Immature natural killer cell (primary cell): ENCODE results near the gene BIRC2. TPM values are rescaled to one million over a fixed set of nuclear protein-coding genes. Genes with fewer than 3 reads are reported as not detected.

Source experiments
- DNase-seq, 3 donors: peaks; one replicate each; pipeline ENCODE4 v3.0.0; 2022; ENCODE audit warnings: mixed read lengths in 1 of 3
- H3K27ac Mint-ChIP-seq, 6 donors: one replicate each; pipeline ENCODE4 v1.8.0; 2020; ENCODE audit warnings: mixed read lengths in 6 of 6, mild to moderate bottlenecking in 5 of 6, inconsistent platforms in 4 of 6, moderate library complexity in 3 of 6
- H3K27me3 Mint-ChIP-seq, 3 donors: one replicate each; pipeline ENCODE4 v1.8.0; 2020 to 2021; ENCODE audit warnings: low read depth in 3 of 3, mild to moderate bottlenecking in 3 of 3, mixed read lengths in 3 of 3, moderate library complexity in 3 of 3, inconsistent platforms in 1 of 3
- H3K36me3 Mint-ChIP-seq, 3 donors: one replicate each; pipeline ENCODE4 v1.8.0; 2020; ENCODE audit warnings: mixed read lengths in 3 of 3, inconsistent platforms in 2 of 3, mild to moderate bottlenecking in 2 of 3
- H3K4me1 Mint-ChIP-seq, 2 donors: one replicate each; pipeline ENCODE4 v1.8.0; 2020; ENCODE audit warnings: inconsistent platforms in 2 of 2, mild to moderate bottlenecking in 2 of 2, mixed read lengths in 2 of 2, moderate library complexity in 1 of 2
- H3K4me3 Mint-ChIP-seq, 5 donors: one replicate each; pipeline ENCODE4 v1.8.0; 2020; ENCODE audit warnings: mild to moderate bottlenecking in 5 of 5, mixed read lengths in 5 of 5, inconsistent platforms in 3 of 5, moderate library complexity in 3 of 5
- H3K9me3 Mint-ChIP-seq, 6 donors: one replicate each; pipeline ENCODE4 v1.8.0; 2020; ENCODE audit warnings: mild to moderate bottlenecking in 6 of 6, mixed read lengths in 6 of 6, inconsistent platforms in 4 of 6, moderate library complexity in 3 of 6
- polyA plus RNA-seq, 3 donors: library from polyadenylated mRNA; unstranded; fragments of 300-500 nt; fragmentation: Illumina TruSeq; gene quantifications; one replicate each; pipeline ENCODE4 v1.2.3, GENCODE V29; 2021

The BIRC2 gene
- polyA plus RNA-seq, 3 donors from 2014 or later, result 30.8 to 44.5 (median 35.4) TPM

DNA sequence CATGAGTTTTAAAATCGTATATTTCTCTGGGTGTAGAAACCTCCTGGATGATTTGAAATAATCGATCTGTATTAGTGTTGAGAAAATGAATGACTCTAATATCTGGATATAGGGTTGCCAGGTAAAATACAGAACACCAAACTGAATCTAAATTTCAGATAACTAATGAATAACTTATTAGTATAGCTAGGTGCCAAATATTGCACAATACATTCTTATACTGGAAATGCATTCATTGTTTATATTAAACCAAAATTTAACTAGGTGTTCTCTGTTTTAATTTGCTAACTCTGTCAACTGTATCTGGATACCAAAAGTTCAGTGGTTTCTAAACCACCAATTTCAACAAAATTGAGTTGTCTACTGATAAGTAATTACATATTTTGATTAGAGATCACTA, 32.2 kb upstream of the BIRC2 start:
- Mint-ChIP-seq H3K4me3 (no peak overlapping the region), H3K27me3 (peaks cover 7 to 18% (median 15%) of the 10 kb centered on the region in 3 donors), H3K9me3 (no peaks in the 10 kb centered on the region), H3K27ac (peak overlapping the region; percentile 69 to 95 (median 84)), H3K4me1 (peaks cover 53 to 68% of the 10 kb centered on the region in 2 donors), H3K36me3 (no peaks in the 10 kb centered on the region)
- no peak for DNase-seq

DNA sequence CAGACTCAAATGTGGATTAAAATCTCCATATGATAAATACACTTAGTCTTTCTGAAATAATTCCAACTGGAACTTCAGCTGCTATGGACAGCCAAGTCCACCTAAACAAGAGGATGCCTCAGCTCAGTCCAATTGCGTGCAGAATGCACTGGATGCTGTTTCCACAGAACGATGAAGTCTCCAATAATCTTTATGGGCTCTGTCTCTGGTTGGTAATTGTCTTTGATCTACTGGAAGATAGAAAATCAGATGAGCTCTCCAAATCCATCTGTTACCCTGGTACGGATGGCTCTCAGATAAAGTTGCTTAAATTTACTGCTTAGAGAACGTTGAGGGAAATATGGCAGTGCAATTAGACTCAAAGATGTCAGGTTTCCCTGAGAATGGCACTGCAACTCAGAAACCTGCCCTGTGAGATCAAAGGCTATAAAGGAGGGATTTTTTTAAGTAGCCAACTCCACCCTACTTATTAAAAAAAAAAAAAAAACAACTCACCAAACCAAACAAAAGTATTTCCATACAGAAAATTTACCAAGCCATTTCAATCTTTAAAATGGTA, 30.6 kb upstream of the BIRC2 start:
- Mint-ChIP-seq H3K27ac (peak overlapping the region; percentile 93 to 99 (median 98)), H3K4me1 (peaks cover 64 to 81% of the 10 kb centered on the region in 2 donors), H3K36me3 (no peaks in the 10 kb centered on the region), H3K4me3 (peak overlapping the region; percentile 87 to 97 (median 94)), H3K9me3 (no peaks in the 10 kb centered on the region), H3K27me3 (peaks cover 7 to 18% (median 15%) of the 10 kb centered on the region in 3 donors)
- no peak for DNase-seq

DNA sequence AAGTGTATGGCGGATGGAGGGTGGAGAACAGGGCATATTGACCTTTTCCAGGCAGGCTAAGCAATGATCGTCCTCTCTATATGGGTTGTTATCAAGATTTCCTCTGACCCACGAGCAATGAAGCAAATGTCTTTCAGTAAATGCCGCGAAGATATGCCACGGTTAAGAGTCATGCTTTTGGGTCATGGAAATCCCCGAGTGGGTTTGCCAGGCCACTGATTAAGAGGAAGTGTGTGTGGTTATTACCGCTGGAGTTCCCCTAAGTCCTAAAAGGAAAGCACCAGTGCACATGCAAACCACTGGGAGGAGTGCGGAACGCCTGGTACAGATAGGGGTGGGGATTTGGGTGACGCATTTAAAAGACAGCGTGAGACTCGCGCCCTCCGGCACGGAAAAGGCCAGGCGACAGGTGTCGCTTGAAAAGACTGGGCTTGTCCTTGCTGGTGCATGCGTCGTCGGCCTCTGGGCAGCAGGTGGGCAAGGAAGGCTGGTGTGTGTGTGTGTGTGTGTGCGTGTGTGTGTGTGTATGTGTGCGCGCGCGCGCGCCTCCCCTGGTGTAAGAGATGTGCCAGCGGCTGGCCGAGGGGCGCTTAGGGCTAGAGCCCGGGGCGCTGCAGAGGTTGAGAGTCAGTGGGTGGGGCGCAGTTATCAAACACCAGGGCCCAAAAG, 29.8 kb upstream of the BIRC2 start, which contains the start of gene BIRC3:
Gene BIRC3 (plus strand): TSS at position 386 of the 669 bp plus-strand sequence. CDS start 7,026 bp downstream, outside the sequence.
- Mint-ChIP-seq H3K27ac (peak within 1 kb of the TSS; percentile 93 to 99 (median 98)), H3K4me3 (peak within 1 kb of the TSS; percentile 87 to 97 (median 94)), H3K27me3 (peaks cover 7 to 19% (median 15%) of the 10 kb centered on the region in 3 donors), H3K9me3 (no peaks in the 10 kb centered on the region), H3K36me3 (no peaks in the 10 kb centered on the region), H3K4me1 (peaks cover 70 to 86% of the 10 kb centered on the region in 2 donors)
- peak; percentile 94 to 95 (median 95) for DNase-seq

DNA sequence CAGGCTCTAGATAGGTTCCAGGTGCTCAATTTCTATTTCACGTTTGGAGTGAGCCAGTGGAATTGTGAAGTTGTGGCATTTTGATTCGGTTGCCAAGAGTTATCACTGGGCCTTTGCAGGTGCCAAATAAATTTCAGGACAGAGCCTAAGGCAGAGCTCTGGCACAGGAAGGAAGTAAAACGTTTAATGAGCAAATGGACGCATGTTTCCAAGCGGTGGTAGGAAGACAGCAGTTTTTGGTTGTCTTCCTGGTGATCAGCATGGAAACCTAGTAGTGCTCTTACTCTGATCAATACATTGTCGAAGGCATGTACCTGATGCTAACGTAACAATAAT, 29.3 kb upstream of the BIRC2 start:
- Mint-ChIP-seq H3K4me3 (peak overlapping the region; percentile 87 to 97 (median 94)), H3K36me3 (no peaks in the 10 kb centered on the region)

DNA sequence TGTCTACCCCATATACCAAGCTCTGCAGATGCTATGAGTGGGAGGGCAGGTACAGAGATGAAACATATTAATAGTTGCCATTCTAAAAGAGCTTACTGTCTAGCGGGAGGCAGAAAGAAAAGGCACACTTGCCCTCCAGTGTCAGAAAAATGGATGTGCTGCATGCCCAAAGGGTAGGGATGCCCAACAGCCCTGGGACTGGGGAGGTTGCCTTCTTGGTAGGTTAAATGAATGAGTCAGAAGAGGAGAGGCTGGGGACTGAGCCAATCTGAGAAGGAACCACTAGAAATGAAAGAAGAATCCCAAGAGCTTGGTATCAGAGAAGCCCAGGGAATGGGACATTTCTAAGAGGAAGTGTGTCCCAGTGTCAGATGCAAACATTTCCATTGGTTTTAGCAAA, 28.5 kb upstream of the BIRC2 start:
- peak in 2 of 3 donors; percentile 15 to 35 for DNase-seq
- Mint-ChIP-seq H3K9me3 (no peaks in the 10 kb centered on the region), H3K27ac (peak overlapping the region; percentile 92 to 99 (median 96)), H3K4me3 (peak overlapping the region; percentile 70 to 97 (median 87)), H3K4me1 (peaks cover 68 to 84% of the 10 kb centered on the region in 2 donors), H3K36me3 (no peaks in the 10 kb centered on the region), H3K27me3 (peaks cover 7 to 25% (median 21%) of the 10 kb centered on the region in 3 donors)

More for the DNA sequence above, 29.3 kb upstream of the BIRC2 start:
- DNase-seq, result no peak
- H3K9me3 Mint-ChIP-seq, result no peaks in the 10 kb centered on the region
- peaks cover 72 to 86% of the 10 kb centered on the region in 2 donors for H3K4me1 Mint-ChIP-seq
- peaks cover 7 to 22% (median 19%) of the 10 kb centered on the region in 3 donors for H3K27me3 Mint-ChIP-seq
- peak overlapping the region; percentile 93 to 99 (median 98) for H3K27ac Mint-ChIP-seq

DNA sequence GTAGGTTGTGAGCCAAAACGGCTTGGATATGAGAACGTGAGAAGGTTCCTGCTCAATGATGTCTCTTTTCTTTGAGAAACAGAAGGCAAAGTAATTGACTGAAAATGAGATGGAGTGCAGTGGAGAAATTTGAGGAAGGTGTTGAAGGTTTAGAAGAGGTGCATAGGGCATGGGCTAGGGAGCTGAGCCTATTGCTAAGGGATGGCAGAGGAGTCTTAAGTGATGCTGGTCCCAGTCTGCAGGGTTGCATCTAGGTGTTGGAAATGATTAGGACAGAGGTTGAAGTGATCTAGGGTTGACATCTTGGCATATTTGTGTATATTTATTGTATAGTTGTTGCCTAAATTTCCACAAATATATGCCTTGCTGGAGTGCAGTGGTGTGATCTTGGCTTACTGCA, 27.5 kb upstream of the BIRC2 start:
- H3K4me3 Mint-ChIP-seq, result peak overlapping the region; percentile 50 to 97 (median 70)
- DNase-seq, result no peak
- H3K36me3 Mint-ChIP-seq, result no peaks in the 10 kb centered on the region
- peak overlapping the region; percentile 72 to 95 (median 86) for H3K27ac Mint-ChIP-seq
- peaks cover 7 to 25% (median 21%) of the 10 kb centered on the region in 3 donors for H3K27me3 Mint-ChIP-seq
- H3K9me3 Mint-ChIP-seq, result no peaks in the 10 kb centered on the region
- peaks cover 65 to 78% of the 10 kb centered on the region in 2 donors for H3K4me1 Mint-ChIP-seq

DNA sequence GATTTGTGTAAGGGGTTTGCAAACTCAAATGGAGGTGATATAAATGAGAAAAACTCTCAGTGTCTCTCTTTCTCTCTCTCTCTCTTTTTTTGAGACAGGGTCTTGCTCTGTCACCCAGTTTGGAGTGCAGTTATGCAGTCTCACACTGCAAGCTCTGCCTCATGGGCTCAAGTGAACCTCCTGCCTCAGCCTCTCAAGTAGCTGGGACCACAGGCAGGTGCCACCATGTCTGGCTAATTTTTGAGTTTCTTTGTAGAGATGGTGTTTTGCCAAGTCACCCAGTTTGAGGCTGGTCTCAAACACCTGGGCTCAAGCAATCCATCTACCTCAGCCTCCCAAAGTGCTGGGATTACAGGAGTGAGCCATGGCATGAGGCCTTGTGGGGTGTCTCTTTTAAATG, 26.8 kb upstream of the BIRC2 start:
- H3K27ac Mint-ChIP-seq, result peak overlapping the region; percentile 72 to 95 (median 86)

DNA sequence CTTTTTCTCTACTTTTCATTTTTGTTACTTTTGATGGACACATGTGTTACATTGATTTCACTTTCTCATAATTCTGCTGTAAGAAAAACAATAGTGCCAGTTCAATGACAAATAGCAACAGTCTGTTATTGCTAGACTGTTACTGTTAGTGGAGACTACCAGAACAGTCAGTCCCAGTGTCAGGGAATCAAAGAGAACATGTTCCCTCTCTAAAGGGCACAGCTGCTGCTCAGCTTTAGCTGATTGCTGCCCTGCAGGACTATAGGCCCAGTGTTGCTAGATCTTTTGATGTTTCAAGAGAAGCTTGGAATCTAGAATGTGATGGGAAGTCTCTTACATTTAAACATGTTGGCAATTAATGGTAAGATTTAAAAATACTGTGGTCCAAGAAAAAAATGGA, 26.3 kb upstream of the BIRC2 start:
- Mint-ChIP-seq H3K27ac (peak overlapping the region; percentile 72 to 95 (median 86)), H3K4me3 (peak overlapping the region; percentile 8 to 96 (median 36)), H3K27me3 (peaks cover 7 to 25% (median 21%) of the 10 kb centered on the region in 3 donors), H3K9me3 (no peaks in the 10 kb centered on the region), H3K4me1 (peaks cover 65 to 71% of the 10 kb centered on the region in 2 donors), H3K36me3 (no peaks in the 10 kb centered on the region)
- no peak for DNase-seq

More for the DNA sequence above, 26.8 kb upstream of the BIRC2 start:
- H3K4me3 Mint-ChIP-seq, result peak overlapping the region; percentile 3 to 97 (median 68)
- H3K4me1 Mint-ChIP-seq, result peaks cover 65 to 74% of the 10 kb centered on the region in 2 donors
- peaks cover 7 to 25% (median 21%) of the 10 kb centered on the region in 3 donors for H3K27me3 Mint-ChIP-seq
- no peaks in the 10 kb centered on the region for H3K36me3 Mint-ChIP-seq
- no peak for DNase-seq
- H3K9me3 Mint-ChIP-seq, result no peaks in the 10 kb centered on the region

DNA sequence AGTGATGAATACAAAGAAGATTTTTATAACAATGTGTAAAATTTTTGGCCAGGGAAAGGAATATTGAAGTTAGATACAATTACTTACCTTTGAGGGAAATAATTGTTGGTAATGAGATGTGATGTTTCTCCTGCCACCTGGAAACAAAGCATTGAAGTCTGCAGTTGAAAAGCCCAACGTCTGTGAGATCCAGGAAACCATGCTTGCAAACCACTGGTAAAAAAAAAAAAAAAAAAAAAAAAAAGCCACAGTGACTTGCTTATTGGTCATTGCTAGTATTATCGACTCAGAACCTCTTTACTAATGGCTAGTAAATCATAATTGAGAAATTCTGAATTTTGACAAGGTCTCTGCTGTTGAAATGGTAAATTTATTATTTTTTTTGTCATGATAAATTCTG, 24.5 kb upstream of the BIRC2 start:
- Mint-ChIP-seq H3K4me1 (peaks cover 47 to 52% of the 10 kb centered on the region in 2 donors), H3K4me3 (peak overlapping the region; percentile 26 to 69 (median 67)), H3K9me3 (no peaks in the 10 kb centered on the region), H3K36me3 (peaks cover 0 to under 1% (median under 1%) of the 10 kb centered on the region in 3 donors), H3K27ac (peak overlapping the region; percentile 83 to 95 (median 88)), H3K27me3 (peaks cover 2 to 14% (median 12%) of the 10 kb centered on the region in 3 donors)
- peak; percentile 30 to 35 (median 34) for DNase-seq

DNA sequence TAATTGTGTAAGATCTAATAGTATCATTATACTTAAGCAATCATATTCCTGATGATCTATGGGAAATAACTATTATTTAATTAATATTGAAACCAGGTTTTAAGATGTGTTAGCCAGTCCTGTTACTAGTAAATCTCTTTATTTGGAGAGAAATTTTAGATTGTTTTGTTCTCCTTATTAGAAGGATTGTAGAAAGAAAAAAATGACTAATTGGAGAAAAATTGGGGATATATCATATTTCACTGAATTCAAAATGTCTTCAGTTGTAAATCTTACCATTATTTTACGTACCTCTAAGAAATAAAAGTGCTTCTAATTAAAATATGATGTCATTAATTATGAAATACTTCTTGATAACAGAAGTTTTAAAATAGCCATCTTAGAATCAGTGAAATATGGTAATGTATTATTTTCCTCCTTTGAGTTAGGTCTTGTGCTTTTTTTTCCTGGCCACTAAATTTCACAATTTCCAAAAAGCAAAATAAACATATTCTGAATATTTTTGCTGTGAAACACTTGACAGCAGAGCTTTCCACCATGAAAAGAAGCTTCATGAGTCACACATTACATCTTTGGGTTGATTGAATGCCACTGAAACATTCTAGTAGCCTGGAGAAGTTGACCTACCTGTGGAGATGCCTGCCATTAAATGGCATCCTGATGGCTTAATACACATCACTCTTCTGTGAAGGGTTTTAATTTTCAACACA, 23.3 kb upstream of the BIRC2 start:
- H3K27ac Mint-ChIP-seq, result peak overlapping the region in 1 of 6 donors; percentile 36
- peaks cover 0 to 9% (median 8%) of the 10 kb centered on the region in 3 donors for H3K27me3 Mint-ChIP-seq
- peaks cover 38 to 41% of the 10 kb centered on the region in 2 donors for H3K4me1 Mint-ChIP-seq
- no peaks in the 10 kb centered on the region for H3K9me3 Mint-ChIP-seq
- DNase-seq, result no peak
- H3K4me3 Mint-ChIP-seq, result no peak overlapping the region
- peaks cover 4 to 10% (median 6%) of the 10 kb centered on the region in 3 donors for H3K36me3 Mint-ChIP-seq

DNA sequence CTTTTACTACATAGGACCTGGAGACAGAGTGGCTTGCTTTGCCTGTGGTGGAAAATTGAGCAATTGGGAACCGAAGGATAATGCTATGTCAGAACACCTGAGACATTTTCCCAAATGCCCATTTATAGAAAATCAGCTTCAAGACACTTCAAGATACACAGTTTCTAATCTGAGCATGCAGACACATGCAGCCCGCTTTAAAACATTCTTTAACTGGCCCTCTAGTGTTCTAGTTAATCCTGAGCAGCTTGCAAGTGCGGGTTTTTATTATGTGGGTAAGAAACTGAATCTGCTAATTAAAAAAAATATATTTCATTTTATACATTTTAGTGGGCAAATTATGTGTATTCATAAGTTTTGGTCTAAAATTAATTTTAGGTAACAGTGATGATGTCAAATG, 21.9 kb upstream of the BIRC2 start:
- peaks cover 7 to 17% (median 16%) of the 10 kb centered on the region in 3 donors for H3K36me3 Mint-ChIP-seq
- peaks cover 0 to 7% (median 6%) of the 10 kb centered on the region in 3 donors for H3K27me3 Mint-ChIP-seq
- H3K9me3 Mint-ChIP-seq, result no peaks in the 10 kb centered on the region
- peak overlapping the region in 1 of 6 donors; percentile 31 for H3K27ac Mint-ChIP-seq
- DNase-seq, result no peak
- H3K4me3 Mint-ChIP-seq, result no peak overlapping the region
- H3K4me1 Mint-ChIP-seq, result peaks cover 26 to 27% of the 10 kb centered on the region in 2 donors

DNA sequence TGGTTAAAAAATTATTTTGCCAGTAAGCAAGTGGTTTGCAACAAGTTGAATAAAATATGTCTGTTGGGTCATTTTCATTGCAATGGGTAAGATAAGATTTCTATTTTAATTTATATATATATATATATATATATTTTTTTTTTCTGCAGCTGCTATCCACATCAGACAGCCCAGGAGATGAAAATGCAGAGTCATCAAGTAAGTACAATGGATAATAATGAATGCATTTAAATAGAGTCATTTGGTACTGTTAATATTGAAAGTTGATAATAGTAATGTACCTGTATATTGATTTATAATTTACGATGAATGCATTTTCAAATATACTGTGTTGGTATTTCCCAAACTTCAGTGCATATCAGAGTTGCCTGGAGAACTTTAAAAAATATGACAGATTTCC, 18.3 kb upstream of the BIRC2 start:
- Mint-ChIP-seq H3K27ac (no peak overlapping the region), H3K36me3 (peaks cover 22 to 30% (median 26%) of the 10 kb centered on the region in 3 donors)

DNA sequence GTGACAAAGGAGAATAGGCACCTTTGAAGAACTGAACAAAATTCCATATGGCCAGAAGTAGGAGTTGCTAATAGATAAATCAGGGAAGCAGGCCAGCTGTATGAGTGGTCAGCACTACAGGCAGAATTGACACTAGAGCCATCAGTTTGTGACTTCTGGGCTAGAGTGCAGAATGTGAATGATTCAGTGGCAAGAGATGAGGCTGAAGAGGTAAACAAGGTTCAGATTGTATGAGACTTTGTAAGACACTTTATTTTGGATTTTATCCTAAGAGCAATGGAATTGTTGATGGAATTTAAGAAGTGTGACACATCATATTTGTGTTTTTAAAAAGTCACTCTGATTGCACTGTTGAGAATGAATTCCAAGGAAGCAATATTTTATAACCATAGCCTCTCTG, 16.8 kb upstream of the BIRC2 start:
- Mint-ChIP-seq H3K27me3 (no peaks in the 10 kb centered on the region), H3K36me3 (peaks cover 22 to 36% (median 26%) of the 10 kb centered on the region in 3 donors), H3K9me3 (no peaks in the 10 kb centered on the region), H3K27ac (peak overlapping the region in 3 of 6 donors; percentile 1 to 53 (median 10)), H3K4me3 (no peak overlapping the region), H3K4me1 (no peaks in the 10 kb centered on the region)
- DNase-seq, result no peak

More for the DNA sequence above, 18.3 kb upstream of the BIRC2 start:
- Mint-ChIP-seq H3K4me1 (no peaks in the 10 kb centered on the region), H3K9me3 (no peaks in the 10 kb centered on the region), H3K4me3 (no peak overlapping the region), H3K27me3 (no peaks in the 10 kb centered on the region)
- DNase-seq, result no peak
